ENCODE results near the gene EHMT1.

EHMT1 gene

GRCh38 chr9:137660144-137660543, 41.3 kb downstream of the EHMT1 start:
- Histone ChIP-seq H3K27me3 (ENCODE audit: insufficient read depth, low read depth) (no peaks in the 10 kb centered on the region), H3K4me1 (ENCODE audit: low read depth, poor library complexity, severe bottlenecking) (no peaks in the 10 kb centered on the region), H2AFZ (ENCODE audit: low read depth) (no peak overlapping the region), H3K9ac (no peak overlapping the region), H3K4me2 (no peak overlapping the region), H3K79me2 (ENCODE audit: insufficient read depth, low read depth) (peaks cover 9% of the 10 kb centered on the region; the same call in 1 of the 2 replicates), H4K20me1 (ENCODE audit: insufficient read depth) (no peaks in the 10 kb centered on the region), H3K4me3 (IDR thresholded peaks at IDR 0.05; ENCODE audit: insufficient read depth, low read depth, low read length) (no peak overlapping the region), H3K36me3 (ENCODE audit: insufficient read depth) (no peaks in the 10 kb centered on the region), H3K27ac (no peak overlapping the region)
- TF ChIP-seq CTCF (conservative IDR thresholded peaks at IDR 0.05; ENCODE audit: low read depth, low read length): no peak

DNA sequence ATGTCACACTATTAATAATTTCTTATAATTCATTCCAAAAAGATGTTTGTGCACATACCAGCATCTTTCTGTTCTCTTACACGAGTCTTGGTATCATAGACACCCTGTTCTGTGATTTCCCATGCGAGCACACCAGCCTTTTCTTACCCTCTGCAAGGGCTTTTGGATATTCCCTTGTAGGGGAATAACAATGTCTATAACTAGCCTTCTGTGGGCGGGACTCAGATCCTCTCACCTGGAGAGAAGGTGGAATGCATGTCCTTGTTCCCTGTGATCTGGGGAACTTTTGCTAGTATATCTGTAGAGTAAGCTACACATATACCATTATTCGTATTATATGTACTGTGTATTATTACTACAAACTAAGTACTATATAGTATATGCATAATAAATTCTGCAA, 44.8 kb downstream of the EHMT1 start:
- H2AFZ ChIP-seq (ENCODE audit: low read depth): no peak overlapping the region
- H3K27me3 ChIP-seq (ENCODE audit: insufficient read depth, low read depth): no peaks in the 10 kb centered on the region
- TF ChIP-seq CTCF (conservative IDR thresholded peaks at IDR 0.05; ENCODE audit: low read depth, low read length): no peak
- no peak overlapping the region for H3K4me2 ChIP-seq
- H4K20me1 ChIP-seq (ENCODE audit: insufficient read depth): no peaks in the 10 kb centered on the region
- H3K4me1 ChIP-seq (ENCODE audit: low read depth, poor library complexity, severe bottlenecking): peaks cover 4% of the 10 kb centered on the region
- no peak overlapping the region for H3K4me3 ChIP-seq (IDR thresholded peaks at IDR 0.05; ENCODE audit: insufficient read depth, low read depth, low read length)
- peaks cover 12% of the 10 kb centered on the region; the same call in 1 of the 2 replicates for H3K79me2 ChIP-seq (ENCODE audit: insufficient read depth, low read depth)
- H3K36me3 ChIP-seq (ENCODE audit: insufficient read depth): no peaks in the 10 kb centered on the region
- H3K9ac ChIP-seq: no peak overlapping the region
- no peak overlapping the region for H3K27ac ChIP-seq

GRCh38 chr9:137664676-137665075, 45.9 kb downstream of the EHMT1 start:
- Histone ChIP-seq H3K27me3 (ENCODE audit: insufficient read depth, low read depth) (no peaks in the 10 kb centered on the region), H3K27ac (no peak overlapping the region), H3K4me2 (no peak overlapping the region), H3K4me1 (ENCODE audit: low read depth, poor library complexity, severe bottlenecking) (peaks cover 4% of the 10 kb centered on the region), H3K4me3 (IDR thresholded peaks at IDR 0.05; ENCODE audit: insufficient read depth, low read depth, low read length) (no peak overlapping the region), H3K36me3 (ENCODE audit: insufficient read depth) (no peaks in the 10 kb centered on the region), H2AFZ (ENCODE audit: low read depth) (no peak overlapping the region), H3K9ac (no peak overlapping the region), H3K79me2 (ENCODE audit: insufficient read depth, low read depth) (peaks cover 15% of the 10 kb centered on the region; the same call in 1 of the 2 replicates), H4K20me1 (ENCODE audit: insufficient read depth) (no peaks in the 10 kb centered on the region)
- TF ChIP-seq CTCF (conservative IDR thresholded peaks at IDR 0.05; ENCODE audit: low read depth, low read length): no peak

DNA sequence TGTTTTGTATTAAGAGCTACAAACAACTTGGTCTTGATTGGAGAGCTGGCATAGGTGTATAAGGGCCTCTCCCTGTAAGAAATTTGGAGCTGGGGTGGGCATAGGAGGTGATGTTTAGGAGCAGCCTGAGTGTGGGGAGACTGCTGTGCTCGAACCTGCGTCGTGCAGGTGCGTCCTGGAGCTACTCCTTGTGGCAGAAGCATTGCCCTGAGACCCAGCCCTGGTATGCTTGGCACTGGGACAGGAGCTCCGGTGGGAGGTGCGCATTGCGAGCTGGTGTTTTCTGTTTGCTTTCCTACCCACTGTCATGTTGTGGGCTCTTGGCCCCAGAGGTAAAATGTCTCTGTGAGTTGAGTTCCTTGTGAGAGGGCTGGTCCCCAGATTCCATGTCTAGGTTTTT, 46.4 kb downstream of the EHMT1 start:
- no peak overlapping the region for H3K4me2 ChIP-seq
- H3K27ac ChIP-seq: no peak overlapping the region

More for the DNA sequence above, 46.4 kb downstream of the EHMT1 start:
- Histone ChIP-seq H4K20me1 (ENCODE audit: insufficient read depth) (no peaks in the 10 kb centered on the region), H3K79me2 (ENCODE audit: insufficient read depth, low read depth) (peaks cover 15% of the 10 kb centered on the region; the same call in 1 of the 2 replicates), H2AFZ (ENCODE audit: low read depth) (no peak overlapping the region), H3K4me1 (ENCODE audit: low read depth, poor library complexity, severe bottlenecking) (peaks cover 4% of the 10 kb centered on the region), H3K4me3 (IDR thresholded peaks at IDR 0.05; ENCODE audit: insufficient read depth, low read depth, low read length) (no peak overlapping the region), H3K36me3 (ENCODE audit: insufficient read depth) (no peaks in the 10 kb centered on the region), H3K9ac (no peak overlapping the region), H3K27me3 (ENCODE audit: insufficient read depth, low read depth) (no peaks in the 10 kb centered on the region)
- TF ChIP-seq CTCF (conservative IDR thresholded peaks at IDR 0.05; ENCODE audit: low read depth, low read length): no peak

All from KMS-11 (cell line).